MM.1S (cell line): ENCODE data around the gene LRRC63.

Source experiments
- DNase-seq: peaks from one replicate; pipeline ENCODE4 v3.0.0-alpha.2; 2015
- H2AFZ ChIP-seq: fragments of 300-600 bp; sonication (generic); 2 replicates; pipeline ENCODE4 v1.6.0; 2016; ENCODE audit warnings: antibody characterized with exemption, low read length
- H3F3A ChIP-seq: fragments of 300-600 bp; sonication (generic); 2 replicates; pipeline ENCODE4 v1.6.1; 2016; ENCODE audit warnings: mild to moderate bottlenecking, antibody characterized with exemption, low read length, moderate library complexity, mixed read lengths; ENCODE audit not compliant: insufficient read depth
- H3K27ac ChIP-seq: fragments of 300-600 bp; sonication (generic); 2 replicates; pipeline ENCODE4 v1.5.1; 2016; ENCODE audit warnings: mild to moderate bottlenecking, low read length
- H3K27me3 ChIP-seq: fragments of 300-600 bp; sonication (generic); replicated peaks from 2 replicates; pipeline ENCODE4 v1.6.0; 2016; ENCODE audit warnings: low read length; ENCODE audit not compliant: insufficient read depth
- H3K36me3 ChIP-seq: fragments of 300-600 bp; sonication (generic); replicated peaks from 2 replicates; pipeline ENCODE4 v1.6.1; 2016; ENCODE audit warnings: mild to moderate bottlenecking, low read length, mixed read lengths; ENCODE audit not compliant: insufficient read depth
- H3K4me1 ChIP-seq: fragments of 300-600 bp; sonication (generic); 2 replicates; pipeline ENCODE4 v1.6.1; 2016; ENCODE audit warnings: low read length, mixed read lengths
- H3K4me2 ChIP-seq: fragments of 300-600 bp; sonication (generic); 2 replicates; pipeline ENCODE4 v1.6.0; 2016; ENCODE audit warnings: low read depth, low read length
- H3K4me3 ChIP-seq: fragments of 300-600 bp; sonication (generic); 2 replicates; pipeline ENCODE4 v1.5.1; 2016; ENCODE audit warnings: low read length, mixed read lengths
- H3K79me2 ChIP-seq: fragments of 300-600 bp; sonication (generic); 2 replicates; pipeline ENCODE4 v1.6.1; 2016; ENCODE audit warnings: mixed run types, low read length, mixed read lengths
- H3K9ac ChIP-seq: fragments of 300-600 bp; sonication (generic); 2 replicates; pipeline ENCODE4 v1.6.1; 2016; ENCODE audit warnings: low read length, mixed read lengths
- H3K9me2 ChIP-seq: fragments of 300-600 bp; sonication (generic); replicated peaks from 2 replicates; pipeline ENCODE4 v1.6.1; 2016; ENCODE audit warnings: mild to moderate bottlenecking, low read length, mixed read lengths; ENCODE audit not compliant: insufficient read depth
- H3K9me3 ChIP-seq: fragments of 300-600 bp; sonication (generic); replicated peaks from 2 replicates; pipeline ENCODE4 v1.6.1; 2016; ENCODE audit warnings: mild to moderate bottlenecking, low read length, mixed read lengths; ENCODE audit not compliant: insufficient read depth
- H4K20me1 ChIP-seq: fragments of 300-600 bp; sonication (generic); 2 replicates; pipeline ENCODE4 v1.6.1; 2016; ENCODE audit warnings: mild to moderate bottlenecking, low read length, moderate library complexity, mixed read lengths; ENCODE audit not compliant: insufficient read depth
- CTCF ChIP-seq: fragments of 300-600 bp; sonication (generic); IDR thresholded peaks from 2 replicates; pipeline ENCODE4 v1.5.1; 2016; ENCODE audit warnings: antibody characterized with exemption, low read length, mixed read lengths
- EZH2 ChIP-seq: fragments of 300-600 bp; sonication (generic); optimal IDR thresholded peaks from 2 replicates; pipeline ENCODE3; 2017; ENCODE audit warnings: low read depth, mild to moderate bottlenecking, antibody characterized with exemption, low read length, mixed read lengths
- EZH2phosphoT487 ChIP-seq: fragments of 300-600 bp; sonication (generic); IDR thresholded peaks from 2 replicates; pipeline ENCODE4 v1.6.1; 2018; ENCODE audit warnings: antibody characterized with exemption, low read length

LRRC63 gene

GRCh38 chr13:46183018-46183946, 28.4 kb upstream of the LRRC63 start:
- Histone ChIP-seq H3K27me3 (no peaks in the 10 kb centered on the region), H3K9ac (peak overlapping the region; percentile 82), H3F3A (peaks cover 35% of the 10 kb centered on the region), H3K27ac (peak overlapping the region; percentile 99), H3K36me3 (no peaks in the 10 kb centered on the region), H3K79me2 (peaks cover 52% of the 10 kb centered on the region), H3K9me2 (no peaks in the 10 kb centered on the region), H3K4me2 (peak overlapping the region; percentile 89), H3K9me3 (no peaks in the 10 kb centered on the region), H3K4me1 (peaks cover 16% of the 10 kb centered on the region; the same call in 1 of the 2 replicates), H4K20me1 (peaks cover 4% of the 10 kb centered on the region), H2AFZ (peak overlapping the region; percentile 74), H3K4me3 (peak overlapping the region; percentile 59)
- TF ChIP-seq EZH2 (no peak), EZH2phosphoT487 (no peak), CTCF (no peak)
- DNase-seq = no peak

- H3K9me2 ChIP-seq = no peaks in the 10 kb centered on the region
- TF ChIP-seq EZH2 (no peak), CTCF (peak; percentile 66)
- peaks cover 42% of the 10 kb centered on the region for H3K79me2 ChIP-seq
- peaks cover 1% of the 10 kb centered on the region for H4K20me1 ChIP-seq
- H2AFZ ChIP-seq = peak overlapping the region; percentile 74
- H3K27me3 ChIP-seq = no peaks in the 10 kb centered on the region
- peaks cover 28% of the 10 kb centered on the region for H3F3A ChIP-seq
- peaks cover 16% of the 10 kb centered on the region; the same call in 1 of the 2 replicates for H3K4me1 ChIP-seq
- H3K9me3 ChIP-seq = no peaks in the 10 kb centered on the region
- H3K4me2 ChIP-seq = peak overlapping the region; percentile 89
- H3K36me3 ChIP-seq = no peaks in the 10 kb centered on the region
- peak overlapping the region; percentile 99 for H3K27ac ChIP-seq
- peak overlapping the region; percentile 82 for H3K9ac ChIP-seq
- peak overlapping the region; percentile 59 for H3K4me3 ChIP-seq
- DNase-seq = peak; percentile 72
Observed at GRCh38 chr13:46184277-46184699, 27.4 kb upstream of the LRRC63 start.

GRCh38 chr13:46185634-46186033, 26.1 kb upstream of the LRRC63 start:
- no peaks in the 10 kb centered on the region for H3K27me3 ChIP-seq
- H3K9me3 ChIP-seq = no peaks in the 10 kb centered on the region
- no peak overlapping the region for H3K4me2 ChIP-seq
- no peak for TF ChIP-seq EZH2phosphoT487
- no peak for TF ChIP-seq CTCF
- TF ChIP-seq EZH2 = no peak
- H3K9ac ChIP-seq = no peak overlapping the region
- peaks cover 28% of the 10 kb centered on the region for H3F3A ChIP-seq
- H3K36me3 ChIP-seq = no peaks in the 10 kb centered on the region
- peaks cover 16% of the 10 kb centered on the region; the same call in 1 of the 2 replicates for H3K4me1 ChIP-seq
- H4K20me1 ChIP-seq = no peaks in the 10 kb centered on the region
- H3K79me2 ChIP-seq = peaks cover 28% of the 10 kb centered on the region
- H3K9me2 ChIP-seq = no peaks in the 10 kb centered on the region
- H3K27ac ChIP-seq = no peak overlapping the region
- no peak for DNase-seq
- no peak overlapping the region for H3K4me3 ChIP-seq
- no peak overlapping the region for H2AFZ ChIP-seq
